Middle frontal gyrus (tissue), 1 donor: ENCODE data around the gene ZC3H12D.

ENCODE experiments used
- DNase-seq: peaks from one replicate; pipeline ENCODE4 v3.0.0-alpha.2; 2015; ENCODE audit warnings: low spot score; ENCODE audit errors: extremely low spot score

The ZC3H12D gene

DNA sequence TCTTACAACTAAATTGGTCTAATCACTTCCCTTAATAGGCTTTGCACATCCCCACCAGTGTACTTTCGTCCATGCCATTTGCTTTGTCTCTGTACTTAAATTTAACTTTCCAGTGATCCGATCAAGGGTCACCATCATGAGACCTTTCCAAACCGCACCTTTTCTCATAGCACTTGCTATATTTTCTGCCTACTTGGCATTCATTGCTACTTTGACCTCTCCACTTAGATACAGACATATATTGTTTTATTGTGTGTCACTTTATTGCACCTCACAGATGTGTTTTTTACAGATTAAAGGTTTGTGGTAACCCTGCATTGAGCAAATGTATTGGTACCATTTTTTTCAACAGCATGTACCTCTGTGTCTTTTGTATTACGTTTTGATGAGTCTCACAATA is 70.0 kb downstream of the ZC3H12D start:
- DNase-seq, result no peak

DNA sequence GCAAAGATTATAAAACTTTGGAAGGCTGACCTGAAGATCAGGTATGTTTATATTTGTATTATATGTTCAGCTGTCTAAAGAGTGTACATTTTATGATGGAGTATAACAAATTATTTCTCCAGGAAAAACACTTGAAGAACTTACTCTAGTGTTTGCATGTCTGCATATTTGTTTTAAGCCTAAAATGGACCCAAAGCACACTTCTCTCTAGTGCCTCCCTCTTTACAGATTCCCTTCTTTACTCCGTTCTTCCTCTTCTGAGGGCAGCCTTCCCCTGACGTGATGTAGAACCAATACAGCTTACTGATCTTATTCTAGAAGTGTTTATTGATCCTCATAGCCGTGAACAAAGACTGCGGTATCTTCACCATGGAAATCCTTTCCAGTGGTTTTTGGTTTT is 70.8 kb downstream of the ZC3H12D start:
- DNase-seq, result no peak

DNA sequence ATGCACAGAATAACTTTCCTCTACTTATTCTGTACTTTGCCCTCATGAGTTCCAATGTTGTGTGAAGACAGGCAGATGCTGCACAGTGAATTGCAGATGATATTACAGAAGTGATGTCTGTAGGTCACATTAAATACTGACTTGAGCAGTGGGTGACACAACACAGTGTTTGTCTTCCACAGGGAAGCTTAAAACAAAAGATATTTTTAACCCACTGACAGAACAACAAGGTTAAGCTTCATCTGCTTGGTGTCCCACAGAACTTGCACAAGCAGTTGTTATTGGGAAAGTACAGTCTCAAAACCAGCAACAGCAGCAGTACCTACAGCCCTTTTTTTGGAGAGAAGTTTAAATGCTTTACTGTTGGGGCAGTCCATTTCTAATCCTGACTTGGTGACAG is 74.3 kb downstream of the ZC3H12D start:
- no peak for DNase-seq

DNA sequence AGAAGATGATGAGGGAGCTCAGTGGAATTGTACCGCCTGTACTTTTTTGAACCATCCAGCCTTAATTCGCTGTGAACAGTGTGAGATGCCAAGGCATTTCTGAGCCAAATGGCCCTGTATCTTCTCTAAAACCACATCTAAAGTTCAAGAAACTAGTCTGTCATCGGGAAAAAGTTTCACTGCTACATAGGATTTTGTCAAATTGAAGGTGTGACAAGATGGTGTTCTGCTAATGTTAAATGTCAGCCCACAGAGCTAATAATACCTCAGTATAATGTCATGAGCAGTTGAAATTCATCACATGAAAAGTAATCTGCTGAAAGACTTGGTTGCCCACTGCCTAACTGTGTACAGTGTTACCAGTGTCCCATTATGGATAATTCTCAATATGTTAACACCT is 75.2 kb downstream of the ZC3H12D start:
- DNase-seq, result no peak

DNA sequence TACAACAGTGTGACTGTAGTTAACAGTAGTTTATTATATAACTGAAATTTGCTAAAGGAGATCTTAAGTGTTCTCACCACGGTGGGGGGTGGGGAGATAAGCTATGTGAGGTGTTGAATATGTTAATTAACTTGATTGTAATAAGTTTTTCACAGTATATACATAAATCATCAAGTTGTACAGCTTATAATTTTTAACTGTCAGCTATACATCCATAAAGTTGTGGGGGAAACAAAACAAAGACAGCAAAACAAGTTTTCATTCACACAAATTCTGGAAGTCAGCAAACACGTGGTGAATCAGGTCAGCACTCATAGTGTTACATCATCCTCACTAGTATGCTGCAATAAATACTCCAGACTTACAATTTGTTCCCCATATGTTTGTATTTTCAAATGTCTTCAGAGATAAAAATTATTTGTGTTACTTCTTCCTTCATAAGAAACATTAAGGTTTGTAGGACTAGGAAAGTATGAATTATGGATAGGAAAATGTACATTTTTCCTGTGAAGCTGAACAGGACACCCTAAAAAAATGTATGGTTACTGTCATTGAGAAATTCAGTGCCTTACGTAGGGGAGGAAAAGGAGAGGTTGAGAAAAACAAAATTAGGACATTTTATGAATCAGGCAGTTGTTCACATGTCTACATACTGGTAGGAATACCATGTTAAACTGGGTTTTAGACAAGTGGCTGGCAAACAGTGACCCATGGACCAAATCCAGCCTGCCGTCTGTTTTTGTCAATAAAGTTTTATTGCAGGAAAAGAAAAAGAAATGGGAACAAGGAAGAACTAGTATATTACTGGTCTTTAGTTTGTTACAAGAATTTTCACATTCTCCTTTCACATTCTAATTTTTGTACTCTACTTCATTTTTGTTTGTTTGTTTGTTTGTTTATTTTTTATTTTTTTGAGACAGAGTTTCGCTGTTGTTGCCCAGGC is 78.7 kb downstream of the ZC3H12D start:
- no peak for DNase-seq

DNA sequence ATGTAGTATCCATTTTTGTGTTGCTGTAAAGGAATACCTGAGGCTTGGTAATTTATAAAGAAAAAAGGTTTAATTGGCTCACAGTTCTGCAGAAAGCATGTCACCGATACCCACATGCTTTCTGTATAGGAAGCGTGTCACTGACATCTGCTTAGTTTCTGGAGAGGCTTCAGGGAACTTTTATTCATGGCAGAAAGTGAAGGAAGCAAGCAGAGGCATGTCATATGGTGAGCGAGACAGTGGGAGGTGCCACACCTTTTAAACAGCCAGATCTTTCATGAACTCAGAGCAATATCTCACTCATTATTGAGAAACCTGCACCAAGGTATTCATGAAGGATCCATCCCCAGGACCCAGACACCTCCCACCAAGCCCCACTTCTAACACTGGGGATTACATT is 81.3 kb downstream of the ZC3H12D start:
- no peak for DNase-seq

DNA sequence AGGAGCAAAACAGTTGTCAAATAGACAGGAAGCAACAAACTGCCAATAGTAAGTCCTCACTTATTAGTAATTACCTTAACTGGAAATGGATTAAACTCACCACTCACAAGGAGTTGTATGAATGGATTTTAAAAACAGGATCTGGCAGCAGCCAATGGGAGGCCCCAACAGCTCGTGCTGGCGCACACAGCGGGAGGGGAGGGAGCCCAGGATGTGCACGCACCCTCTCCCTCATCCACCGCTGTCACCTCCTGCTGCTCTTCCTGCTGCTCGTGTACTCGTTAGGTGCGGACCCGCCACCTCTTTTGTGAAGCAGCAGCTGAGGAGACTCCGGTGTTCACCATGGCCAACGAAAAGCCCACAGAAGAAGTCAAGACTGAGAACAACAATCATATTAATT is 84.8 kb downstream of the ZC3H12D start, which contains the start of gene SUMO4:
Gene SUMO4, plus strand, starts transcription at position 213 of the 400 bp plus-strand sequence. Its CDS starts 130 bp downstream, at position 343.
- DNase-seq, result no peak

DNA sequence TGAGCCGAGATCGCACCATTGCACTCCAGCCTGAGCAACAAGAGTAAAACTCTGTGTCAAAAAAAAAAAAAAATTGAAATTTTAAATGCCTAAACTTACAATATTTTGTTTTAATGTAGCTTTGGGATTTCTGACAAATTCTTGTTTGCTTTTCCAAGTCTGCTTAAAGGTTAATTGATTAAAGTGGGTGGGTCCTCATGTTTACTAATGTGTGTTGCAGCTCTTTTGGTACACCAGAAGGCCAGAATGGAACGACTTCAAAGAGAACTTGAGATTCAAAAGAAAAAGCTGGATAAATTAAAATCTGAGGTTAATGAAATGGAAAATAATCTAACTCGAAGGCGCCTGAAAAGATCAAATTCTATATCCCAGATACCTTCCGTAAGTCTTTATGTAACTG is 87.4 kb downstream of the ZC3H12D start:
- DNase-seq, result no peak
